GM12878 (cell line): Measurements from ENCODE around the gene ADAMTS19.

Experiments
- CEBPZ ChIP-seq: fragments of 150-350 bp; IDR thresholded peaks from 2 replicates; pipeline ENCODE4 v1.6.1; 2016; ENCODE audit warnings: low read depth, low read length
- CREM ChIP-seq: IDR thresholded peaks from 2 replicates; pipeline ENCODE4 v1.6.1; 2014; ENCODE audit warnings: antibody characterized with exemption, low read depth
- CTCF ChIP-seq, 3 experiments: IDR thresholded peaks in 2 of 3; conservative IDR thresholded peaks in 1 of 3; 2 replicates each; pipeline ENCODE4 v1.5.1; 2011; ENCODE audit warnings: low read depth in 3 of 3, low read length in 3 of 3, mild to moderate bottlenecking in 3 of 3, control low read depth in 2 of 3, moderate library complexity in 2 of 3, inconsistent platforms in 1 of 3, mixed read lengths in 1 of 3; ENCODE audit not compliant: control insufficient read depth in 2 of 3, insufficient read depth in 1 of 3; ENCODE audit errors: extremely low read depth in 1 of 3
- E4F1 ChIP-seq: fragments of 450-650 bp; IDR thresholded peaks from 2 replicates; pipeline ENCODE4 v1.6.1; 2018; ENCODE audit warnings: borderline replicate concordance, mild to moderate bottlenecking; ENCODE audit not compliant: partially characterized antibody
- FOS ChIP-seq: IDR thresholded peaks from 3 replicates; pipeline ENCODE4 v1.6.1; 2011; ENCODE audit warnings: borderline replicate concordance; ENCODE audit not compliant: insufficient read length; ENCODE audit errors: extremely low read depth
- GABPA ChIP-seq: IDR thresholded peaks from 2 replicates; pipeline ENCODE4 v1.6.1; 2014; ENCODE audit warnings: antibody characterized with exemption, low read depth, mild to moderate bottlenecking, inconsistent platforms
- MAX ChIP-seq: IDR thresholded peaks from 2 replicates; pipeline ENCODE4 v1.6.1; 2012; ENCODE audit warnings: low read depth, low read length, improper control_type of control experiment
- POLR2A ChIP-seq: IDR thresholded peaks from 2 replicates; pipeline ENCODE4 v1.6.1; 2011; ENCODE audit warnings: low read depth, mild to moderate bottlenecking, low read length
- ZNF24 ChIP-seq: fragments of 450-650 bp; IDR thresholded peaks from 2 replicates; pipeline ENCODE4 v1.6.1; 2017; ENCODE audit warnings: antibody characterized with exemption, mild to moderate bottlenecking

GRCh38 chr5:129591508-129592160, 131.5 kb downstream of the ADAMTS19 start:
- TF ChIP-seq CTCF (IDR thresholded peaks at IDR 0.05 in 2 of 3, conservative IDR thresholded peaks at IDR 0.05 in 1 of 3; ENCODE audit: control insufficient read depth in 2 of 3, extremely low read depth in 1 of 3, insufficient read depth in 1 of 3, low read depth in 3 of 3, low read length in 3 of 3): no peak
- TF ChIP-seq CEBPZ: no peak
- TF ChIP-seq ZNF24: no peak
- TF ChIP-seq GABPA: no peak
- TF ChIP-seq MAX: no peak
- TF ChIP-seq POLR2A: no peak
- no peak for TF ChIP-seq FOS
- TF ChIP-seq E4F1: no peak
- no peak for TF ChIP-seq CREM
